Lower leg skin (tissue), 4 donors: ENCODE results near the gene C11orf86. TPM values are rescaled to one million over a fixed set of nuclear protein-coding genes. Genes with fewer than 3 reads are reported as not detected.

Source experiments
- DNase-seq, 2 donors: peaks; one replicate each; pipeline ENCODE4 v3.0.0-alpha.2; 2019; ENCODE audit warnings: low spot score in 2 of 2
- H3K4me3 ChIP-seq: fragments of 200-600 bp; sonication (generic); 2 replicates; pipeline ENCODE4 v1.5.1; 2017; ENCODE audit warnings: mild to moderate bottlenecking, low read depth; ENCODE audit not compliant: poor library complexity, severe bottlenecking
- CTCF ChIP-seq, 3 donors: fragments of 450-650 bp; IDR thresholded peaks; one replicate each; pipeline ENCODE4 v1.5.1; 2016; ENCODE audit warnings: antibody characterized with exemption in 3 of 3, mild to moderate bottlenecking in 3 of 3, moderate library complexity in 2 of 3
- POLR2A ChIP-seq, 2 donors: fragments of 450-650 bp; IDR thresholded peaks; one replicate each; pipeline ENCODE4 v1.6.1; 2016 to 2017; ENCODE audit warnings: antibody characterized with exemption in 2 of 2, mild to moderate bottlenecking in 1 of 2, moderate library complexity in 1 of 2
- WGBS, 2 donors: methylation state at CpG; one replicate each; pipeline ENCODE4 v1.1.5; 2018; 5-methylcytosine and 5-hydroxymethylcytosine counted together
- intact Hi-C: fragments of 100-400 bp; cut with DNase I; formaldehyde crosslinking; loops from one replicate; pipeline ENCODE4 v1.15.0; 2023; ENCODE audit warnings: low total_unique reads
- total RNA-seq, 4 donors: library from RNA; depleted of rRNA; stranded (reverse); fragments of >200 nt; gene quantifications; one replicate each; pipeline ENCODE4 v1.1.0, GENCODE V29; 2016

The C11orf86 gene
- total RNA-seq, 4 donors from 2014 or later, result not detected

GRCh38 chr11:66975405-66976027 is 412 bp downstream of the C11orf86 start:
- TF ChIP-seq CTCF (IDR thresholded peaks at IDR 0.05) (no peak), POLR2A (IDR thresholded peaks at IDR 0.05) (no peak)
- no peak for DNase-seq
- intact Hi-C loops, result no loop called here
- WGBS, 2 donors, result 78 to 83% methylated on average over 9 to 11 of the region's 11 CpGs
- H3K4me3 ChIP-seq, result no peak overlapping the region

GRCh38 chr11:66976028-66976467 is 944 bp downstream of the C11orf86 start:
- no peak overlapping the region for H3K4me3 ChIP-seq
- no peak for TF ChIP-seq POLR2A (IDR thresholded peaks at IDR 0.05)
- no peak for TF ChIP-seq CTCF (IDR thresholded peaks at IDR 0.05)
- 67 to 68% methylated on average over 8 to 9 of the region's 9 CpGs for WGBS, 2 donors
- intact Hi-C loops, result no loop called here
- DNase-seq, result no peak

GRCh38 chr11:66976925-66977324 is 1.8 kb downstream of the C11orf86 start:
- intact Hi-C loops, result no loop called here
- 94 to 95% methylated on average over 4 to 6 of the region's 6 CpGs for WGBS, 2 donors
- no peak for TF ChIP-seq CTCF (IDR thresholded peaks at IDR 0.05)
- TF ChIP-seq POLR2A (IDR thresholded peaks at IDR 0.05), result no peak
- no peak for DNase-seq
- H3K4me3 ChIP-seq, result no peak overlapping the region

- TF ChIP-seq CTCF (IDR thresholded peaks at IDR 0.05) (no peak), POLR2A (IDR thresholded peaks at IDR 0.05) (no peak)
- intact Hi-C loops, result no loop called here
- no peak for DNase-seq
- H3K4me3 ChIP-seq, result no peak overlapping the region
- 93 to 97% methylated on average over 2 of the region's 2 CpGs for WGBS, 2 donors
Measured at GRCh38 chr11:66978229-66978628, 3.1 kb downstream of the C11orf86 start.

- DNase-seq, result no peak
- 95% methylated on average over 6 of the region's 6 CpGs for WGBS, 2 donors
- TF ChIP-seq CTCF (IDR thresholded peaks at IDR 0.05) (no peak), POLR2A (IDR thresholded peaks at IDR 0.05) (no peak)
- intact Hi-C loops, result no loop called here
- H3K4me3 ChIP-seq, result no peak overlapping the region
Measured at GRCh38 chr11:66978717-66979116, 3.6 kb downstream of the C11orf86 start.
